ENCODE data around the gene TOR1A. TPM values are rescaled to one million over a fixed set of nuclear protein-coding genes. Genes with fewer than 3 reads are reported as not detected.

The TOR1A gene
- total RNA-seq, 4 donors from 2014 or later = 29.7 to 46.4 (median 34.4) TPM

DNA sequence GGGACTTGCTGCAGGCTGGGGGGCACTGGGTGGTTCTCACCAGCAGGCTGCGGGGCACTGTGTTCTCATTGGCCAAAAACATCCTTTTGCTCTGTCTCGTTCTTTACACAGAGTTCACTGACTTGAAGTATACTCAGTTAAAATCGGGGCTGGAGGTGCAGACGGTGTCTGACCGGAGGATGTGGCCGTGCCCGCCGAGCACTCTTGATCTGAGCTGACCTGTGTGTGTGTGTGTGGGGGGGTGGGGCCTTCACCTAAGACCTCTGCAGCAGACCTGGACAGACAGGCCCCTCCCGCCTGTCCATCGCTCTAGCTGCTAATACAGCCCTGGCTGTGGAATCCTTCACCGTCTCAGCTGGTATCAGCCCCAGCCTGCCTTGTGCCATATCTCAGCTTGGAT, 13.8 kb downstream of the TOR1A start:
- H3K36me3 ChIP-seq = peaks cover 28 to 85% (median 70%) of the 10 kb centered on the region in 4 donors
- DNase-seq (ENCODE audit: extremely low spot score) = no peak
- 91% methylated on average over 4 of the region's 11 CpGs for WGBS

DNA sequence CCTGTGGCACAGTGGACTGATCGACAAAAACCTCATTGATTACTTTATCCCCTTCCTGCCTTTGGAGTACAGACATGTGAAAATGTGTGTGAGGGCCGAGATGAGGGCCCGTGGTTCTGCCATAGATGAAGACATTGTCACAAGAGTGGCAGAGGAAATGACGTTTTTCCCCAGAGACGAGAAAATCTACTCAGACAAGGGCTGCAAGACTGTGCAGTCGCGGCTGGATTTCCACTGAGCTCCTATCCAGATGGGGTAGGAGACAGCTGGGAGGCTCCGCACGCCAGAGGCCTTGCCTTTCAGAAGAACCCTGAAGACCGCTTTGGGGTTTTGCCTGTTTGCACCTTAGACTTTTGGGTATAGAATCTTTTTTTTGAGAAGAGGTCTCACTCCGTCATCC, 14.6 kb downstream of the TOR1A start:
- DNase-seq (ENCODE audit: extremely low spot score) = no peak
- Histone ChIP-seq H3K9me3 (no peaks in the 10 kb centered on the region), H3K4me1 (peaks cover under 1 to 23% (median 10%) of the 10 kb centered on the region in 4 donors), H3K27ac (replicated peaks in 1 of 4) (no peak overlapping the region), H3K4me3 (no peak overlapping the region), H3K27me3 (no peaks in the 10 kb centered on the region), H3K36me3 (peaks cover 25 to 80% (median 63%) of the 10 kb centered on the region in 4 donors)
- WGBS = 74% methylated on average over 6 of the region's 11 CpGs
- intact Hi-C loops (cut with DNase I) = no loop called here
- TF ChIP-seq POLR2A (IDR thresholded peaks at IDR 0.05; ENCODE audit: low read depth) (no peak), POLR2AphosphoS5 (IDR thresholded peaks at IDR 0.05) (no peak), EP300 (IDR thresholded peaks at IDR 0.05) (no peak)
- TF ChIP-seq, protein P1, sequence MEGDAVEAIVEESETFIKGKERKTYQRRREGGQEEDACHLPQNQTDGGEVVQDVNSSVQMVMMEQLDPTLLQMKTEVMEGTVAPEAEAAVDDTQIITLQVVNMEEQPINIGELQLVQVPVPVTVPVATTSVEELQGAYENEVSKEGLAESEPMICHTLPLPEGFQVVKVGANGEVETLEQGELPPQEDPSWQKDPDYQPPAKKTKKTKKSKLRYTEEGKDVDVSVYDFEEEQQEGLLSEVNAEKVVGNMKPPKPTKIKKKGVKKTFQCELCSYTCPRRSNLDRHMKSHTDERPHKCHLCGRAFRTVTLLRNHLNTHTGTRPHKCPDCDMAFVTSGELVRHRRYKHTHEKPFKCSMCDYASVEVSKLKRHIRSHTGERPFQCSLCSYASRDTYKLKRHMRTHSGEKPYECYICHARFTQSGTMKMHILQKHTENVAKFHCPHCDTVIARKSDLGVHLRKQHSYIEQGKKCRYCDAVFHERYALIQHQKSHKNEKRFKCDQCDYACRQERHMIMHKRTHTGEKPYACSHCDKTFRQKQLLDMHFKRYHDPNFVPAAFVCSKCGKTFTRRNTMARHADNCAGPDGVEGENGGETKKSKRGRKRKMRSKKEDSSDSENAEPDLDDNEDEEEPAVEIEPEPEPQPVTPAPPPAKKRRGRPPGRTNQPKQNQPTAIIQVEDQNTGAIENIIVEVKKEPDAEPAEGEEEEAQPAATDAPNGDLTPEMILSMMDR (IDR thresholded peaks at IDR 0.05) = no peak

More for the DNA sequence above, 13.8 kb downstream of the TOR1A start:
- Histone ChIP-seq H3K4me1 (peaks cover 0 to 15% (median 7%) of the 10 kb centered on the region in 4 donors), H3K27me3 (no peaks in the 10 kb centered on the region), H3K9me3 (no peaks in the 10 kb centered on the region), H3K4me3 (no peak overlapping the region), H3K27ac (replicated peaks in 1 of 4) (no peak overlapping the region)
- TF ChIP-seq, protein P1 (IDR thresholded peaks at IDR 0.05) = no peak
- TF ChIP-seq EP300 (IDR thresholded peaks at IDR 0.05) (no peak), POLR2AphosphoS5 (IDR thresholded peaks at IDR 0.05) (no peak), POLR2A (IDR thresholded peaks at IDR 0.05; ENCODE audit: low read depth) (no peak)
- intact Hi-C loops (cut with DNase I) = no loop called here

DNA sequence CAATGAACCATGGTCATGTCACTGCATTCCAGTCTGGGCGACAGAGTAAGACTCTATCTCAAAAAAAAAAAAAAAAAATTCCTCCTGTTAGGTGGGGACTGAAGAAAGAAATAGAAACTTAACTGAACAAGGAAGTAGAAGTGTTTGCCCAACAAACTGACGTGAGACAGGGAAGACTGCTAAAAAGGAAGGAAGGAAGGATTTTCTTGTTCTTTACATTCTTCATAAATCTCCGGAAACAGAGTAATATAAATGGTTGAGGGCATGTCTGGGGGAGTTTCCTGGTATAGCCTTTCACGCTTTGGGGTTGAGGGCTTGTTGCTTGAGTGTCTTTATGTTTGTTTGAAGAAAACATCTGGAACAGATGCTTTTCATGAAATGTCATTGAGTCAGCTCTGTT, 17.9 kb downstream of the TOR1A start:
- Histone ChIP-seq H3K4me1 (peaks cover 10 to 31% (median 20%) of the 10 kb centered on the region in 4 donors), H3K27ac (replicated peaks in 1 of 4) (no peak overlapping the region), H3K27me3 (no peaks in the 10 kb centered on the region), H3K9me3 (no peaks in the 10 kb centered on the region), H3K36me3 (peaks cover 19 to 55% (median 41%) of the 10 kb centered on the region in 4 donors), H3K4me3 (no peak overlapping the region)
- 74% methylated on average over 4 of the region's 4 CpGs for WGBS
- intact Hi-C loops (cut with DNase I) = no loop called here
- TF ChIP-seq POLR2AphosphoS5 (IDR thresholded peaks at IDR 0.05) = no peak
- TF ChIP-seq, protein P1 (IDR thresholded peaks at IDR 0.05) = no peak
- no peak for TF ChIP-seq POLR2A (IDR thresholded peaks at IDR 0.05; ENCODE audit: low read depth)
- TF ChIP-seq EP300 (IDR thresholded peaks at IDR 0.05) = no peak
- no peak for DNase-seq (ENCODE audit: extremely low spot score)

DNA sequence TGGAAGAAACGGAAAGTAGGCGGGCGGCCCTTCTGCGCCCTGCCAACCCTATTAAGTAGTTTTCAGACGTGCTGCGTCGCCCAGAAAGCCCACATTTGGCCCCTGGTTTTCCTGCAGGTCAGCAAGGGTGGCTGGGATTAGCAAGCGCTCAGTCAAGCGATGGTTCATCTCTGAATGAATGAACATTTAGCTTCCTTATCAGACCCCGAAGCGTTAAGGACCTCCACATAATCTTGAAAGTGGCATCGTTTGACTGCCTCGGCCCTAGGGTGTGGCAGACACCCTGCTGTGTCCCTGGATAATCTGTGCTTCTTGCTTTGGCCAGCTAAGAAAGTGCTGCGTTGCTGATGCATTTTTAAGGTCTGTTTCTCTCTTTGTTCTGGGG, 20.3 kb downstream of the TOR1A start:
- Histone ChIP-seq H3K4me1 (peaks cover 10 to 31% (median 20%) of the 10 kb centered on the region in 4 donors), H3K27ac (replicated peaks in 1 of 4) (peak overlapping the region; percentile 85 to 94 (median 89)), H3K36me3 (peaks cover 9 to 31% (median 22%) of the 10 kb centered on the region in 4 donors), H3K4me3 (peak overlapping the region; percentile 78 to 95 (median 85)), H3K9me3 (no peaks in the 10 kb centered on the region), H3K27me3 (no peaks in the 10 kb centered on the region)
- TF ChIP-seq EP300 (IDR thresholded peaks at IDR 0.05) = no peak
- no peak for TF ChIP-seq POLR2A (IDR thresholded peaks at IDR 0.05; ENCODE audit: low read depth)
- DNase-seq (ENCODE audit: extremely low spot score) = no peak
- WGBS = 2% methylated on average over 7 of the region's 14 CpGs
- intact Hi-C loops (cut with DNase I) = no loop called here

DNA sequence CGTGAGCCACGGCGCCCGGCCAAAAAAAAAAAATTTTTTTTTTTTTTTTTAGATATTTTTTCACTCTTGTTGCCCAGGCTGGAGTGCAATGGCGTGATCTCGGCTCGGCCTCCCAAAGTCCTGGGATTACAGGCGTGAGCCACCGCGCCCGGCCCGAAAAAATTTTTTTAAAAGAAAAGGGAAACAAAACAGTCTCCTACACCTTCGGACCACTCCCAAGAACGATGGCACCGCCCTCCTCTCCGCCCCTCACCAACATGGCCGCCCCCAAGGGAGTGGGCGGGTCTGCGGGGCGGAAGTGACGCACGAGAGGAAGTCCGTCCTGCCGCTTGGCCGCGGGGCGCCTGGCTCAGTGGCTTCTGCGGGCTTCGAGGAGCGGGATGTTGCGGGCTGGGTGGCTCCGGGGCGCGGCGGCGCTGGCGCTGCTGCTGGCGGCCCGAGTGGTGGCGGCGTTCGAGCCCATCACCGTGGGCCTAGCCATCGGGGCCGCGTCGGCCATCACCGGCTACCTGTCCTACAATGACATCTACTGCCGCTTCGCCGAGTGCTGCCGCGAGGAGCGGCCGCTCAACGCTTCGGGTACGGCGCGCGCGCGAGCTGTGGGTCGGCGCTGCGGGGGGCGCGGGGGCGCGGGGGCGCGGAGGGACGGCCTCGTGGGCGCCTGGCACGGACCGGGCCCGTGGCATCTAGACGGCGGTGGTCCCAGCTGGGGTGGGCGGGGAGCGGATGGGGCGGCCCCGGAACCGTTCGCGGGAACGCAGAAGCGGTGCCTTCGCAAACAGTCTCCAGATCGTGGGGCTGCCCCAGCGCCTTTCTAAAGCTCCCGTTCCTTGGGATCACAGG, 20.9 kb downstream of the TOR1A start, which contains the start of gene TOR1B:
TSS of gene TOR1B (plus strand) at position 352 of the 843 bp plus-strand sequence. CDS start at position 381, 29 bp downstream.
- under 1% methylated on average over 30 of the region's 93 CpGs for WGBS
- peak within 1 kb of the TSS; percentile 85 to 94 (median 89) for H3K27ac ChIP-seq (replicated peaks in 1 of 4)
- peaks cover 10 to 31% (median 20%) of the 10 kb centered on the region in 4 donors for H3K4me1 ChIP-seq
- TF ChIP-seq POLR2A (IDR thresholded peaks at IDR 0.05; ENCODE audit: low read depth) (peak; percentile 73), POLR2AphosphoS5 (IDR thresholded peaks at IDR 0.05) (peak; percentile 92 to 93), EP300 (IDR thresholded peaks at IDR 0.05) (no peak)
- TF ChIP-seq, protein P1 (IDR thresholded peaks at IDR 0.05) = peak in 1 of 3 experiments; percentile 15
- peak; percentile 97 for DNase-seq (ENCODE audit: extremely low spot score)
- peaks cover 9 to 28% (median 19%) of the 10 kb centered on the region in 4 donors for H3K36me3 ChIP-seq
- H3K4me3 ChIP-seq = peak within 1 kb of the TSS; percentile 78 to 95 (median 85)
- no peaks in the 10 kb centered on the region for H3K9me3 ChIP-seq
- intact Hi-C loops (cut with DNase I) = no loop called here
- no peaks in the 10 kb centered on the region for H3K27me3 ChIP-seq
